CD4-positive, alpha-beta T cell treated with Interleukin-17A for 1 hour (primary cell): ENCODE results near the gene PYURF.

Experiments
- DNase-seq: peaks from one replicate; pipeline ENCODE4 v3.0.0-alpha.2; 2020

Gene PYURF

GRCh38 chr4:88503344-88503743 lies 20.2 kb downstream of the PYURF start:
- DNase-seq = no peak

GRCh38 chr4:88497859-88498409 lies 25.6 kb downstream of the PYURF start:
- DNase-seq = no peak

- no peak for DNase-seq
Measured at GRCh38 chr4:88489100-88489761, 34.3 kb downstream of the PYURF start.

GRCh38 chr4:88481537-88481936 lies 42.0 kb downstream of the PYURF start:
- DNase-seq = no peak

- no peak for DNase-seq
Measured at GRCh38 chr4:88478247-88478646, 45.3 kb downstream of the PYURF start.

GRCh38 chr4:88477229-88477860 lies 46.2 kb downstream of the PYURF start:
- DNase-seq = no peak
